Measurements from ENCODE around the gene BRIP1.
"Not testable (repeated sequence)": the region's sequence is repeated elsewhere in the genome, so short reads cannot be mapped to it uniquely, and the experiment has no call there.

BRIP1 gene

DNA sequence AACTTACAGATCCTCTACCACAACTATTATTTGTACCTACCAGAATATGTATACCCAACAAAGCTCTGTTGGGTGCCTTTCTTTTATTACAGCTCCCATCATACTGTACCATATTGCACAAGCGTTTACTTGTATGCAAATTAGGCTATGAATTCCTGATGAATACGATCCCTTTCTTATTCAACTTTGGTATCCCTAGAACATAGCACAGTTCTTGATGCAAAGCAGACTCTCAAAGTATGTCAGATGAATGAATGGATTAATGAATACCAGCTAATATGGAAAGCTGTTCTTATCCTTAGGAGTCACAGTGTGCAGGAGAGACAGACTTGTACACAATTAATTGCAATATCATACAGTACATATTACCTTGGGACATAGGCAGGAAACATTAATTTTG is 192.6 kb downstream of the BRIP1 start:
- DNase-seq (ENCODE audit: low spot score) (no peak), FAIRE-seq (no peak)

DNA sequence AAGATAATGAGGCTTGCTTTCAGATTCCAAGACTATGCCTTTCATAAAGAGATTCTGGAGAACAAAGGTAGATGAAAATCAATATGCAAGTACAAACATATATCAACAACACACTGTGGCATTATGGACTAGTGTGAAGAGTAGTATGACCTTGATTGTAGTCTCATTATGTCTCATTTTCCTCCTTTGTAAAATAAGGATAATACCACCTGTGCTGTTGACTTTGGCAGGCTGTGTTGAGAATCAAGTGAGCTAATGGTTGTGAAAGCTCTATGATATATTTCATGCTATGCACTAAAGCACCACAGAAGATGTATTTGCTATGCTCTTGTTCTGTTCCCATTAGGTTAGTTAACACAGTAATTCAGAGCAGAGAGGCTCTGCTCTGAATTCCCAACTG is 193.8 kb downstream of the BRIP1 start:
- DNase-seq (ENCODE audit: low spot score) (no peak), FAIRE-seq (peak; percentile 58)

- peak; percentile 27 for FAIRE-seq
- no peak for DNase-seq (ENCODE audit: low spot score)
Measured at GRCh38 chr17:61668486-61668885, 194.8 kb downstream of the BRIP1 start.

GRCh38 chr17:61666406-61667088 is 196.8 kb downstream of the BRIP1 start:
- FAIRE-seq; DNase-seq (ENCODE audit: low spot score): not testable (repeated sequence)

DNA sequence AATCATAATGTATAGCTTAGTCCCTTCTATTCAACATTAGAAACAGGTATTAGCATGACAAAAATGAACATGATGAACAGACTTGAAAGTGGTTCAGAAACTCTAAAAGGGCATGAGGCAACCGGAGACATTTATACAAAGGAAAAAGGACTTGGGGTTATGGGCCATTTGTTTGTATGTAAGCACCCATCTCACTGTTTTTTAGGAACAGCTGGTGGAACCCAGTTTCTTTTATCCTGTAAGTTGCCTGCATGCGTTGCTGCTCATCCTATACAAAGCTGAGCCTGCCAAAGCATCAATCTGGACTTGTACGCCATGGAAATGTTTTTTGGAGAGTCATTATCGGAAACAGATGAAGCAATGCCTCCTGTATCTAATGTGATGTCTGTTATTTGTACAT is 200.0 kb downstream of the BRIP1 start:
- DNase-seq (ENCODE audit: low spot score) (no peak), FAIRE-seq (no peak)

DNA sequence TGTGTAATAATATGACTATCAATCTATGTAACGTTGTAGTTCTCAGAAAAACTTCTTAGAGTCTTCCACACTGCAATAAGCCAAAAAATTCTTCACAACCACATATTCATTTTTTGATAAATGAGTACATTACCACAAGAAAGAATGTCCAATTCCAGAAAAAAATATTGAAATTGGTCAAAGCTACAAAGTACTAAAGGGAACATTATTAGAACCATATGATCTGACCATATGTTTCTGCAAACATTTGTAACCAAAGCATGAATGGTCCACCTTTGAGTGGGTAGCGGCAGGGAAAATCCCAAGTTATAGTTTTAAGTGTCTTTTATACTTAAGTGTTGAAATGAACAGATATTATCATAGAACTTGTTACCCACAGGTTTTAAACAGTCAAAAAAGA is 200.6 kb downstream of the BRIP1 start:
- DNase-seq (ENCODE audit: low spot score) (no peak), FAIRE-seq (no peak)

GRCh38 chr17:61662186-61662585 is 201.1 kb downstream of the BRIP1 start:
- FAIRE-seq, result no peak
- DNase-seq (ENCODE audit: low spot score), result no peak

- no peak for FAIRE-seq
- DNase-seq (ENCODE audit: low spot score), result no peak
Measured at GRCh38 chr17:61660746-61661485, 202.4 kb downstream of the BRIP1 start.

DNA sequence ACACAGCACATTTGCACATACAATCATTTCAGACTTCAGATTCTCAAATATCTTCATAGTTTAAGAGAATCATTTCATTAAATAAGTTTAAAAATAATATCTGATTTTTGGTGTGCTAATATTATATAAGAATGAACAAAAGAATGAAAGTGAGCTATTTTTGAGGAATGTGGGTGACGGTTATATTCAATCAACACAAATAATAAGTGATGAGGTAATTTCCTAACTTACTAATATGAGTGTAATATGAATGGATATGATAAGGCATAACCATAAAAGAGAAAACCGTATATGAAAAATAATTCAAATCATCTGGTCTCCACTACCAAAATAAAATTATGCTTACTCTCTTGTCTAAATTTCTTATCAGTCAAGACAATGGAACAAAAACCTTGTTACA is 203.9 kb downstream of the BRIP1 start:
- FAIRE-seq, result no peak

GRCh38 chr17:61658183-61658582 is 205.1 kb downstream of the BRIP1 start:
- no peak for DNase-seq (ENCODE audit: low spot score)
- FAIRE-seq, result no peak

More for the DNA sequence above, 203.9 kb downstream of the BRIP1 start:
- no peak for DNase-seq (ENCODE audit: low spot score)

DNA sequence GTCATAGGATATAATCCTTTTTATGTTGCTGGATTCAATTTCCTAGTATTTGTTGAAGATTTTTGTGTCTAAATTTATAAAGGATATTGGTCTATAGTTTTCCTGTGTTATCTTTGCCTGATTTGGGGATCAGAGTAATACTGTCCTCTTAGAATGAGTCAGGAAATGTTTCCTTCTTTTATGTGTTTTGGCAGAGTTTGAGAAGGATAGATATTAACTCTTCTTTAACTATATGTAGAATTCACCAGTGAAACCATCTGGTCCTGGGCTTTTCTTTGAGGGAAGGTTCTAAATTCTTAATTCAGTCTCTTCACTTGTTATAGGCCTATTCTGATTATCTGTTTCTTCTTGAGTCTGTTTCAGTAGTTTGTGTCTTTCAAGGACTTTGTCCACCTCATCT is 206.0 kb downstream of the BRIP1 start:
- no peak for FAIRE-seq
- no peak for DNase-seq (ENCODE audit: low spot score)

- DNase-seq (ENCODE audit: low spot score) (no peak), FAIRE-seq (no peak)
Measured at GRCh38 chr17:61656721-61657217, 206.6 kb downstream of the BRIP1 start.

DNA sequence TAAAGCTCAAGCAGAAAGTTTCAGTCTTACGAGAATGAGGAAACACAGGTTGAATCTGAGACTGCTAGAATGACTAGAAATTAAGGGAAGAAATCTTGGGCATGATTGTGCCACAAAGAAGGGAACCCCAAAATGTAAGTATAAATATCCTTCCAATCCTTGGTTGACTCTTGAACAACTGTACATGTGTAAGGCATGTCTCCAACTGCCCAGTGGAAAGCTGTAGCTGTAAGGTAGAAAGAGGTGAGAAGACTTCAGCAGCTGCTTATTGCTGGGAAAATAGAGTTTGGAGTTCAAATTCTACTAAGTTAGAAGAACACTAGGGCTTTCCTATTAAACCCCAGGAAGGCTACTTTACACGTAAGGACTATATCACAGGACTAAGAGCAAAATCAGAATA is 212.6 kb downstream of the BRIP1 start:
- DNase-seq (ENCODE audit: low spot score) (no peak), FAIRE-seq (no peak)

- peak; percentile 97 for FAIRE-seq
Measured at GRCh38 chr17:61648587-61648986, 214.7 kb downstream of the BRIP1 start.

GRCh38 chr17:61647047-61647446 is 216.3 kb downstream of the BRIP1 start:
- DNase-seq (ENCODE audit: low spot score) (peak; percentile 30), FAIRE-seq (no peak)

More at GRCh38 chr17:61648587-61648986, 214.7 kb downstream of the BRIP1 start:
- DNase-seq (ENCODE audit: low spot score), result no peak

GRCh38 chr17:61646482-61646881 is 216.8 kb downstream of the BRIP1 start:
- DNase-seq (ENCODE audit: low spot score) (no peak), FAIRE-seq (peak; percentile 85)

- FAIRE-seq (peak; percentile 32), DNase-seq (ENCODE audit: low spot score) (no peak)
Measured at GRCh38 chr17:61645920-61646319, 217.4 kb downstream of the BRIP1 start.

- no peak for DNase-seq (ENCODE audit: low spot score)
- FAIRE-seq, result peak; percentile 69
Measured at GRCh38 chr17:61644800-61645774, 218.2 kb downstream of the BRIP1 start.

DNA sequence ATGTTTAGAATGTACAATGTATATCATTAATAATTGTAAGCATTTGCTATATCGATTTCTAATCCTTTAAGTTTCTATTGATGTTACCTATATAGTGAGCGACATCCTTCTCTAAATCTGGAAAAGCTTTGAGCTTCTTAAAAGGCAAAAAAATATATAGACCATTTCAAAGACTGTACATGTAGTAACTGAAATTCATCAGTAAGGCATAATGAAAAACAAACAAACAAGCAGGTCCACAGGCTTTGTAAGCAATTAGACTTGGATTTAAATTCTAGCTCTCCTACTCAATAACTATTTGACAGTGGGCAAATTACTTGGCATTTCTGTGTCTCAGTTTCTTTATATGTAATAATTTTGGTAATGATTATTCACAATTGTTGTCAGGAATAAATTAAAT is 220.6 kb downstream of the BRIP1 start:
- DNase-seq (ENCODE audit: low spot score) (no peak), FAIRE-seq (peak; percentile 9)

- DNase-seq (ENCODE audit: low spot score) (no peak), FAIRE-seq (peak; percentile 65)
Measured at GRCh38 chr17:61641715-61642114, 221.6 kb downstream of the BRIP1 start.

GRCh38 chr17:61641084-61641483 is 222.2 kb downstream of the BRIP1 start:
- FAIRE-seq, result peak; percentile 96
- DNase-seq (ENCODE audit: low spot score), result no peak
